Measurements from ENCODE around the gene MAP2K6. TPM values are rescaled to one million over a fixed set of nuclear protein-coding genes. Genes with fewer than 3 reads are reported as not detected.

Gene MAP2K6
- total and polyA plus RNA-seq, 2 donors (not counting 3 experiments of a cell fraction or from before 2014, with no cell fraction given), result 5.9 to 13.9 TPM

GRCh38 chr17:69567130-69567529 lies 152.6 kb downstream of the MAP2K6 start:
- Histone ChIP-seq H3K9ac (replicated peaks; ENCODE audit: extremely low read depth, insufficient read depth, low read length) (no peak overlapping the region), H3K9me1 (replicated peaks; ENCODE audit: control insufficient read depth, extremely low read depth, insufficient read depth, low read length) (no peaks in the 10 kb centered on the region), H3K27ac (ENCODE audit: insufficient read depth, low read depth, low read length) (no peak overlapping the region), H3K4me2 (ENCODE audit: insufficient read depth, low read length) (no peak overlapping the region), H3K9me3 (replicated peaks; ENCODE audit: control insufficient read depth, insufficient read depth, low read length) (no peaks in the 10 kb centered on the region), H3K4me1 (ENCODE audit: control insufficient read depth, extremely low read depth, insufficient read depth, low read length) (no peaks in the 10 kb centered on the region), H2AFZ (ENCODE audit: low read depth, low read length) (no peak overlapping the region), H3K4me3 (replicated peaks in 1 of 3; ENCODE audit: insufficient read depth in 1 of 3, low read depth in 1 of 3, low read length in 3 of 3) (no peak overlapping the region), H3K27me3 (ENCODE audit: control insufficient read depth in 2 of 2, insufficient read depth in 2 of 2, low read length in 2 of 2) (peaks cover 0 to 4% of the 10 kb centered on the region in 2 experiments), H3K36me3 (ENCODE audit: control insufficient read depth in 2 of 2, extremely low read depth in 1 of 2, insufficient read depth in 2 of 2, low read length in 2 of 2) (no peaks in the 10 kb centered on the region), H3K79me2 (ENCODE audit: control insufficient read depth, insufficient read depth, low read length) (no peaks in the 10 kb centered on the region), H4K20me1 (replicated peaks; ENCODE audit: control insufficient read depth, extremely low read depth, insufficient read depth, low read length) (no peaks in the 10 kb centered on the region)
- POLR2A ChIA-PET, result no interaction called here
- intact Hi-C loops (cut with micrococcal nuclease), result loop anchor here (10.0 kb wide), 1 partner anchor 728 kb away; no protein-coding TSS in a partner anchor
- dilution Hi-C loops (cut with MboI; ENCODE audit: extremely low pct_ligation_motif_present, low sequenced_read_pairs), result no loop called here
- FAIRE-seq (no peak), DNase-seq (ENCODE audit: low read depth, low spot score) (no peak)
- TF ChIP-seq POLR2A (IDR thresholded peaks at IDR 0.05; ENCODE audit: low read depth, low read length) (no peak), JUN (IDR thresholded peaks at IDR 0.05; ENCODE audit: borderline replicate concordance, insufficient read depth, insufficient read length, low read depth) (no peak), FOS (IDR thresholded peaks at IDR 0.05; ENCODE audit: borderline replicate concordance, insufficient read depth, low read length) (no peak), CTCF (IDR thresholded peaks at IDR 0.05; ENCODE audit: extremely low read depth in 1 of 2, insufficient read depth in 1 of 2, low read depth in 1 of 2, low read length in 2 of 2) (no peak), POLR2AphosphoS5 (IDR thresholded peaks at IDR 0.05; ENCODE audit: insufficient read depth, low read depth, low read length) (no peak), MAX (IDR thresholded peaks at IDR 0.05; ENCODE audit: insufficient read depth, insufficient read length) (no peak), MYC (IDR thresholded peaks at IDR 0.05; ENCODE audit: low read depth, low read length) (no peak), EZH2 (IDR thresholded peaks at IDR 0.05; ENCODE audit: borderline replicate concordance, low read depth, low read length, severe bottlenecking) (no peak), GATA2 (IDR thresholded peaks at IDR 0.05; ENCODE audit: insufficient read depth, insufficient read length, low read depth, low read length) (no peak)
- no TSS peak for BruUV-seq (replicated peaks)
- CTCF ChIA-PET, result interaction anchor here (1.0 to 4.9 kb wide), 7 partner anchors 27 to 1055 kb away, joined by 3 to 65 read pairs (median 7); no protein-coding TSS in a partner anchor

Data from endothelial cell of umbilical vein (primary cell).